ENCODE measurements around the gene SCAPER. TPM values are rescaled to one million over a fixed set of nuclear protein-coding genes. Genes with fewer than 3 reads are reported as not detected.

SCAPER gene
- total and polyA plus RNA-seq, 8 donors = 3.0 to 23.8 (median 14.2) TPM

- ATAC-seq (no peak), FAIRE-seq (no peak), DNase-seq (no peak)
- no peaks in the 10 kb centered on the region for H3K27me3 ChIP-seq
- no peak overlapping the region for H3K4me3 ChIP-seq
- H3K4me1 ChIP-seq = no peaks in the 10 kb centered on the region
- WGBS, 2 donors = 91 to 97% methylated on average over 4 of the region's 4 CpGs
- intact Hi-C loops (cut with DNase I) = no loop called here
- H3K27ac ChIP-seq = no peak overlapping the region
- no peak for TF ChIP-seq CTCF (IDR thresholded peaks at IDR 0.05)
- no peaks in the 10 kb centered on the region for H3K9me3 ChIP-seq
- no peaks in the 10 kb centered on the region for H3K36me3 ChIP-seq
Measured at GRCh38 chr15:76625267-76625666, 279.9 kb downstream of the SCAPER start.

GRCh38 chr15:76614725-76615124 is 290.4 kb downstream of the SCAPER start:
- Histone ChIP-seq H3K36me3 (no peaks in the 10 kb centered on the region), H3K27me3 (no peaks in the 10 kb centered on the region), H3K27ac (no peak overlapping the region), H3K4me1 (no peaks in the 10 kb centered on the region), H3K4me3 (no peak overlapping the region), H3K9me3 (no peaks in the 10 kb centered on the region)
- DNase-seq (no peak), FAIRE-seq (no peak), ATAC-seq (no peak)
- TF ChIP-seq CTCF (IDR thresholded peaks at IDR 0.05) = no peak
- intact Hi-C loops (cut with DNase I) = no loop called here

- TF ChIP-seq CTCF (IDR thresholded peaks at IDR 0.05) = no peak
- Histone ChIP-seq H3K27me3 (no peaks in the 10 kb centered on the region), H3K4me3 (no peak overlapping the region), H3K27ac (no peak overlapping the region), H3K36me3 (no peaks in the 10 kb centered on the region), H3K9me3 (no peaks in the 10 kb centered on the region), H3K4me1 (no peaks in the 10 kb centered on the region)
- no peak for FAIRE-seq
- no peak for ATAC-seq
- intact Hi-C loops (cut with DNase I) = no loop called here
- no peak for DNase-seq
- WGBS, 2 donors = 96% methylated on average over 7 of the region's 7 CpGs
Measured at GRCh38 chr15:76588811-76589747, 316.1 kb downstream of the SCAPER start.

GRCh38 chr15:76585576-76585897 is 319.6 kb downstream of the SCAPER start:
- FAIRE-seq = no peak
- no peaks in the 10 kb centered on the region for H3K27me3 ChIP-seq
- no peak for ATAC-seq
- DNase-seq = no peak
- intact Hi-C loops (cut with DNase I) = no loop called here
- no peaks in the 10 kb centered on the region for H3K9me3 ChIP-seq
- H3K36me3 ChIP-seq = no peaks in the 10 kb centered on the region
- H3K4me3 ChIP-seq = no peak overlapping the region
- no peak overlapping the region for H3K27ac ChIP-seq
- TF ChIP-seq CTCF (IDR thresholded peaks at IDR 0.05) = no peak
- no peaks in the 10 kb centered on the region for H3K4me1 ChIP-seq

- intact Hi-C loops (cut with DNase I) = no loop called here
- Histone ChIP-seq H3K9me3 (no peaks in the 10 kb centered on the region), H3K36me3 (no peaks in the 10 kb centered on the region), H3K27me3 (no peaks in the 10 kb centered on the region), H3K4me3 (no peak overlapping the region), H3K27ac (no peak overlapping the region), H3K4me1 (no peaks in the 10 kb centered on the region)
- no peak for FAIRE-seq
- ATAC-seq = no peak
- DNase-seq = no peak
- no peak for TF ChIP-seq CTCF (IDR thresholded peaks at IDR 0.05)
- 82 to 91% methylated on average over 2 of the region's 2 CpGs for WGBS, 2 donors
Measured at GRCh38 chr15:76584868-76585575, 320.1 kb downstream of the SCAPER start.
